ENCODE results near the gene CYREN. TPM values are rescaled to one million over a fixed set of nuclear protein-coding genes. Genes with fewer than 3 reads are reported as not detected.

CYREN gene
- total and polyA plus RNA-seq, 2 of the 13 experiments (the other 11 are each of a cell fraction or from before 2014, with no cell fraction given) = 20.7 to 60.7 TPM

DNA sequence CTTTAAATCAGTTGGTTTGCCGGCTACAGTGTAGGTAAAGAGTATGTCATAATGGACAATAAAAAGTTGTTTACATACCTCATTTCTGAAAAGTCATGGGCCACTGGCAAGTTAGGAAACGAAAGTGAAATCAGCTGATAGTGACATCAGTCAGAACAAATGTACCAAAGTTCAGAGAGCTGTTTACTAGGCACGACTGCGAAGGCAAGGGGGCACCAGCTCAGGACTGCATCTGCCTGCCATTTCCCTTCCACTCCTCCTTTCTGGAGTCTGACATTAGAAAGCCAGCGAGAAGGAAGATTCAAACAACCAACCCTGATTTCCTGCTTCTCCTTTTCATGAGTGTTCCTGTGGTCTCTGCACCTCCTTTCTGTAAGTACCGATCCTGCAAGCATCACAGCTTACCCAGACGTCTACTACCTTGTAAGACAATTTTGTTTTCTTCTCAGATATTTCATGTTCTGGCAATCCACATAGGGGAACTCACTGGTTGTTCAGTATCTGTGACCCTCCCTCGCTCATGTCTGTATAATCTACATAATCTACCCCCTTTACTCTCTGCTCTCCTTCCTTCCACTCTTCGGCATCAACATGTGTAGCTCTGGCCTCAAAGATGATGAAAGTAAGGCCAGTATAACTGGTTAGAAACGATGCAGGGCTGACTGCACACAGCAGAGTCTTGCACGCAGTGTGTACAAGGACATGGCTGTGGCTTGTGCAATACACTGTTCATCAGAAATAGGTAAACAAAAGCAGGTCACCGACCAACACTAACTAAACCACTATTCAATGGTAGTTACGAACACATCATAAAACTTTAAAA, 22.4 kb downstream of the CYREN start, which contains the start of gene TMEM140 (continued):
- no peak for TF ChIP-seq ZNF3 (CRISPR knock-in tag; IDR thresholded peaks at IDR 0.05)
- no peak for TF ChIP-seq ZNF7 (CRISPR knock-in tag; IDR thresholded peaks at IDR 0.05)
- no peak for TF ChIP-seq ZSCAN25 (CRISPR knock-in tag; IDR thresholded peaks at IDR 0.05)
- TF ChIP-seq ARID5B (CRISPR knock-in tag; IDR thresholded peaks at IDR 0.05) = peak; percentile 96
- no peak for TF ChIP-seq AHR (CRISPR knock-in tag; IDR thresholded peaks at IDR 0.05)
- TF ChIP-seq HHEX (CRISPR knock-in tag; IDR thresholded peaks at IDR 0.05) = no peak
- TF ChIP-seq NCOA5 (CRISPR knock-in tag; IDR thresholded peaks at IDR 0.05) = no peak
- no peak for TF ChIP-seq LBX2 (CRISPR knock-in tag; IDR thresholded peaks at IDR 0.05; ENCODE audit: borderline replicate concordance)
- no peak for TF ChIP-seq ZNF44 (CRISPR knock-in tag; IDR thresholded peaks at IDR 0.05)
- no peak for TF ChIP-seq TBX3 (IDR thresholded peaks at IDR 0.05; ENCODE audit: borderline replicate concordance)
- no peak for TF ChIP-seq ZNF24 (IDR thresholded peaks at IDR 0.05)
- TF ChIP-seq ZNF329 (CRISPR knock-in tag; IDR thresholded peaks at IDR 0.05; ENCODE audit: low read depth) = 0 out of 2 replicates have a peak, but pooled peaks have one; percentile 51
- no peak for TF ChIP-seq ZNF720 (CRISPR knock-in tag; IDR thresholded peaks at IDR 0.05)
- no peak for TF ChIP-seq DMTF1 (CRISPR knock-in tag; IDR thresholded peaks at IDR 0.05)
- no peak for TF ChIP-seq ZNF256 (CRISPR knock-in tag; conservative IDR thresholded peaks at IDR 0.05)
- no peak; the same call in 1 of the 2 replicates for TF ChIP-seq ZNF326 (CRISPR knock-in tag; IDR thresholded peaks at IDR 0.05; ENCODE audit: borderline replicate concordance)
- no peak for TF ChIP-seq SMAD1 (CRISPR knock-in tag; IDR thresholded peaks at IDR 0.05; ENCODE audit: borderline replicate concordance, low read depth)
- TF ChIP-seq TRIM22 (IDR thresholded peaks at IDR 0.05) = no peak
- TF ChIP-seq, protein P1, sequence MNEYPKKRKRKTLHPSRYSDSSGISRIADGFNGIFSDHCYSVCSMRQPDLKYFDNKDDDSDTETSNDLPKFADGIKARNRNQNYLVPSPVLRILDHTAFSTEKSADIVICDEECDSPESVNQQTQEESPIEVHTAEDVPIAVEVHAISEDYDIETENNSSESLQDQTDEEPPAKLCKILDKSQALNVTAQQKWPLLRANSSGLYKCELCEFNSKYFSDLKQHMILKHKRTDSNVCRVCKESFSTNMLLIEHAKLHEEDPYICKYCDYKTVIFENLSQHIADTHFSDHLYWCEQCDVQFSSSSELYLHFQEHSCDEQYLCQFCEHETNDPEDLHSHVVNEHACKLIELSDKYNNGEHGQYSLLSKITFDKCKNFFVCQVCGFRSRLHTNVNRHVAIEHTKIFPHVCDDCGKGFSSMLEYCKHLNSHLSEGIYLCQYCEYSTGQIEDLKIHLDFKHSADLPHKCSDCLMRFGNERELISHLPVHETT (CRISPR knock-in tag; conservative IDR thresholded peaks at IDR 0.05) = no peak
- no peak for TF ChIP-seq ZNF234 (CRISPR knock-in tag; conservative IDR thresholded peaks at IDR 0.05)
- peak; percentile 70 for TF ChIP-seq CREM (IDR thresholded peaks at IDR 0.05)
- no peak for TF ChIP-seq CREM (CRISPR knock-in tag; IDR thresholded peaks at IDR 0.05)
- TF ChIP-seq REL (CRISPR knock-in tag; conservative IDR thresholded peaks at IDR 0.05) = no peak
